Activated CD8-positive, alpha-beta memory T cell treated with anti-CD3 and anti-CD28 coated beads, Interleukin-2, amount 50 U/mL, for 1 hour (primary cell): ENCODE results near the gene CHST13.

Source experiments
- DNase-seq: peaks from one replicate; pipeline ENCODE4 v3.0.0-alpha.2; 2020; ENCODE audit errors: extremely low read depth

The CHST13 gene

GRCh38 chr3:126509597-126510307, 14.2 kb upstream of the CHST13 start:
- DNase-seq = no peak

GRCh38 chr3:126510308-126510910, 13.5 kb upstream of the CHST13 start:
- no peak for DNase-seq

- no peak for DNase-seq
These were observed 12.7 kb upstream of the CHST13 start for GRCh38 chr3:126511291-126511690.

GRCh38 chr3:126512026-126512425, 11.9 kb upstream of the CHST13 start:
- no peak for DNase-seq

- DNase-seq = no peak
These were observed 10.9 kb upstream of the CHST13 start for GRCh38 chr3:126512916-126513650.

- no peak for DNase-seq
These were observed 9.8 kb upstream of the CHST13 start for GRCh38 chr3:126514161-126514560.

- DNase-seq = no peak
These were observed 8.8 kb upstream of the CHST13 start for GRCh38 chr3:126515066-126515706.

- DNase-seq = no peak
These were observed 7.6 kb upstream of the CHST13 start for GRCh38 chr3:126516152-126516935.

- no peak for DNase-seq
These were observed 7.0 kb upstream of the CHST13 start for GRCh38 chr3:126516936-126517290.

- DNase-seq = no peak
These were observed 6.5 kb upstream of the CHST13 start, which contains the start of gene UROC1 for GRCh38 chr3:126517291-126517951. UROC1 (minus strand) TSS chr3:126517773; CDS start chr3:126517719, 54 bp downstream.

GRCh38 chr3:126517986-126518778, 5.8 kb upstream of the CHST13 start:
- no peak for DNase-seq

GRCh38 chr3:126518779-126519177, 5.2 kb upstream of the CHST13 start:
- DNase-seq = no peak

GRCh38 chr3:126519506-126520455, 4.2 kb upstream of the CHST13 start:
- DNase-seq = no peak

- no peak for DNase-seq
These were observed 2.6 kb upstream of the CHST13 start for GRCh38 chr3:126521122-126521891.

- DNase-seq = no peak
These were observed 1.6 kb upstream of the CHST13 start for GRCh38 chr3:126522363-126522788.

GRCh38 chr3:126524429-126524988, 554 bp downstream of the CHST13 start:
- no peak for DNase-seq

GRCh38 chr3:126525091-126525852, 1.3 kb downstream of the CHST13 start:
- DNase-seq = no peak
